RWPE2 (cell line): ENCODE data around the gene JCAD.

ENCODE experiments used
- ATAC-seq: fragments of 200-7000 bp; cut with Tn5 transposase; 3 replicates; pipeline ENCODE4 v1.9.1; 2021; ENCODE audit warnings: low read depth
- DNase-seq: peaks from one replicate; pipeline ENCODE4 v3.0.0-alpha.2; 2020; ENCODE audit warnings: low spot score
- H3K27ac ChIP-seq: fragments of 450-650 bp; 2 replicates; pipeline ENCODE4 v1.5.1; 2017; ENCODE audit warnings: mild to moderate bottlenecking; ENCODE audit not compliant: poor library complexity, severe bottlenecking
- H3K27me3 ChIP-seq: fragments of 250-450 bp; sonication (Bioruptor Pico); 2 replicates; pipeline ENCODE4 v1.5.1; 2021; ENCODE audit warnings: mild to moderate bottlenecking, moderate library complexity; ENCODE audit not compliant: insufficient read depth, poor library complexity, severe bottlenecking
- H3K36me3 ChIP-seq: fragments of 250-450 bp; sonication (Bioruptor Pico); 2 replicates; pipeline ENCODE4 v1.5.1; 2020; ENCODE audit warnings: low read depth, mild to moderate bottlenecking, moderate library complexity
- H3K4me1 ChIP-seq: fragments of 250-450 bp; sonication (Bioruptor Pico); 2 replicates; pipeline ENCODE4 v1.5.1; 2021; ENCODE audit warnings: mild to moderate bottlenecking, moderate library complexity; ENCODE audit not compliant: insufficient read depth, poor library complexity, severe bottlenecking
- H3K4me3 ChIP-seq: fragments of 250-450 bp; sonication (Bioruptor Pico); 2 replicates; pipeline ENCODE4 v1.5.1; 2021; ENCODE audit warnings: mild to moderate bottlenecking, moderate library complexity; ENCODE audit not compliant: severe bottlenecking
- H3K9me3 ChIP-seq: fragments of 250-450 bp; sonication (Bioruptor Pico); 2 replicates; pipeline ENCODE4 v1.5.1; 2021; ENCODE audit warnings: mild to moderate bottlenecking, moderate library complexity; ENCODE audit not compliant: severe bottlenecking
- CTCF ChIP-seq: fragments of 450-650 bp; IDR thresholded peaks from one replicate; pipeline ENCODE4 v1.5.1; 2017; ENCODE audit warnings: mild to moderate bottlenecking, moderate library complexity; ENCODE audit not compliant: poor library complexity, severe bottlenecking

The JCAD gene

GRCh38 chr10:30047430-30047829 is 12.0 kb downstream of the JCAD start:
- no peaks in the 10 kb centered on the region for H3K36me3 ChIP-seq
- H3K9me3 ChIP-seq: no peaks in the 10 kb centered on the region
- H3K27me3 ChIP-seq: no peaks in the 10 kb centered on the region
- H3K27ac ChIP-seq: no peak overlapping the region
- H3K4me3 ChIP-seq: no peak overlapping the region
- TF ChIP-seq CTCF: no peak
- H3K4me1 ChIP-seq: no peaks in the 10 kb centered on the region
- DNase-seq (no peak), ATAC-seq (no peak)

- no peaks in the 10 kb centered on the region for H3K36me3 ChIP-seq
Measured at GRCh38 chr10:30046476-30046875, 12.9 kb downstream of the JCAD start.

GRCh38 chr10:30045961-30046360 is 13.4 kb downstream of the JCAD start:
- TF ChIP-seq CTCF: no peak
- Histone ChIP-seq H3K27me3 (no peaks in the 10 kb centered on the region), H3K9me3 (no peaks in the 10 kb centered on the region), H3K36me3 (no peaks in the 10 kb centered on the region), H3K27ac (no peak overlapping the region), H3K4me3 (no peak overlapping the region), H3K4me1 (no peaks in the 10 kb centered on the region)
- DNase-seq: no peak
- no peak for ATAC-seq

More at GRCh38 chr10:30046476-30046875, 12.9 kb downstream of the JCAD start:
- Histone ChIP-seq H3K4me1 (no peaks in the 10 kb centered on the region), H3K9me3 (no peaks in the 10 kb centered on the region), H3K4me3 (no peak overlapping the region), H3K27ac (no peak overlapping the region), H3K27me3 (no peaks in the 10 kb centered on the region)
- DNase-seq: no peak
- no peak for ATAC-seq
- no peak for TF ChIP-seq CTCF

- Histone ChIP-seq H3K4me1 (no peaks in the 10 kb centered on the region), H3K27ac (no peak overlapping the region), H3K9me3 (no peaks in the 10 kb centered on the region), H3K27me3 (no peaks in the 10 kb centered on the region), H3K4me3 (no peak overlapping the region), H3K36me3 (no peaks in the 10 kb centered on the region)
- no peak for DNase-seq
- no peak for TF ChIP-seq CTCF
- no peak for ATAC-seq
Measured at GRCh38 chr10:30043476-30044270, 15.7 kb downstream of the JCAD start.

- H3K4me1 ChIP-seq: no peaks in the 10 kb centered on the region
- no peaks in the 10 kb centered on the region for H3K36me3 ChIP-seq
- H3K27ac ChIP-seq: no peak overlapping the region
- DNase-seq: no peak
- no peak for ATAC-seq
- no peaks in the 10 kb centered on the region for H3K27me3 ChIP-seq
- no peak overlapping the region for H3K4me3 ChIP-seq
- H3K9me3 ChIP-seq: no peaks in the 10 kb centered on the region
- no peak for TF ChIP-seq CTCF
Measured at GRCh38 chr10:30042820-30043219, 16.6 kb downstream of the JCAD start.
